ENCODE results near the gene CHST8.

The CHST8 gene

GRCh38 chr19:33799476-33799875 is 177.7 kb downstream of the CHST8 start:
- H3K9ac ChIP-seq (ENCODE audit: low read depth, low read length), result no peak overlapping the region
- peak overlapping the region; percentile 77 for H3K4me3 ChIP-seq (ENCODE audit: low read depth, low read length)
- no peaks in the 10 kb centered on the region for H3K27me3 ChIP-seq (ENCODE audit: control insufficient read depth, insufficient read depth, low read length)
- H3K36me3 ChIP-seq (ENCODE audit: control insufficient read depth, insufficient read depth, low read length), result peaks cover 50% of the 10 kb centered on the region
- H3K4me1 ChIP-seq (ENCODE audit: control insufficient read depth, insufficient read depth, low read length), result peaks cover 23% of the 10 kb centered on the region
- H3K27ac ChIP-seq (ENCODE audit: low read depth, low read length), result peak overlapping the region; percentile 86
- H3K9me3 ChIP-seq (ENCODE audit: control insufficient read depth, insufficient read depth, low read length), result no peaks in the 10 kb centered on the region

- Histone ChIP-seq H3K36me3 (ENCODE audit: control insufficient read depth, insufficient read depth, low read length) (peaks cover 57% of the 10 kb centered on the region), H3K4me1 (ENCODE audit: control insufficient read depth, insufficient read depth, low read length) (peaks cover 20% of the 10 kb centered on the region), H3K4me3 (ENCODE audit: low read depth, low read length) (peak overlapping the region; percentile 77), H3K27me3 (ENCODE audit: control insufficient read depth, insufficient read depth, low read length) (no peaks in the 10 kb centered on the region), H3K9ac (ENCODE audit: low read depth, low read length) (no peak overlapping the region), H3K9me3 (ENCODE audit: control insufficient read depth, insufficient read depth, low read length) (no peaks in the 10 kb centered on the region), H3K27ac (ENCODE audit: low read depth, low read length) (no peak overlapping the region)
Measured at GRCh38 chr19:33800012-33800680, 178.4 kb downstream of the CHST8 start.

DNA sequence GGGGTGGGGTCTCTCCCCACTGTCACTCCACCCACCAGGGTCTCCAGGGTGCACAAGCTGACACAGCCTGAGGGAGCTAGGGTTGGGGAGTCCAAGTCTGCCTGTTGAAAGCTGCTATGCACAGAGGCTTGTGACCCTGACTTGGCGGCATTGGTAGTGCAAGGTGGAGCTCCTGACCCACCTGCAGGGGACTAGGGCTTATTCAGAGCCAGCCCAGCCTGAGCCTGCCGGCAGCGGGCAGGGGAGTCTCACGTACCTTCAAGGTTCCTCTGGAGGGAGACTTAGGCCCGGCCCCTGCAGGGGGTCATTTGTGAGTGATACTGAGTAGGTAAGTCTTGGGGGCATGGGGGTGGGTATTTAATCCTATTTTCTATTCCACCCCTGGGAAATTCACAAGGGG is 179.7 kb downstream of the CHST8 start:
- H3K27me3 ChIP-seq (ENCODE audit: control insufficient read depth, insufficient read depth, low read length), result no peaks in the 10 kb centered on the region
- H3K27ac ChIP-seq (ENCODE audit: low read depth, low read length), result no peak overlapping the region
- H3K9ac ChIP-seq (ENCODE audit: low read depth, low read length), result no peak overlapping the region
- H3K4me1 ChIP-seq (ENCODE audit: control insufficient read depth, insufficient read depth, low read length), result peaks cover 20% of the 10 kb centered on the region
- H3K9me3 ChIP-seq (ENCODE audit: control insufficient read depth, insufficient read depth, low read length), result no peaks in the 10 kb centered on the region
- no peak overlapping the region for H3K4me3 ChIP-seq (ENCODE audit: low read depth, low read length)
- H3K36me3 ChIP-seq (ENCODE audit: control insufficient read depth, insufficient read depth, low read length), result peaks cover 70% of the 10 kb centered on the region

DNA sequence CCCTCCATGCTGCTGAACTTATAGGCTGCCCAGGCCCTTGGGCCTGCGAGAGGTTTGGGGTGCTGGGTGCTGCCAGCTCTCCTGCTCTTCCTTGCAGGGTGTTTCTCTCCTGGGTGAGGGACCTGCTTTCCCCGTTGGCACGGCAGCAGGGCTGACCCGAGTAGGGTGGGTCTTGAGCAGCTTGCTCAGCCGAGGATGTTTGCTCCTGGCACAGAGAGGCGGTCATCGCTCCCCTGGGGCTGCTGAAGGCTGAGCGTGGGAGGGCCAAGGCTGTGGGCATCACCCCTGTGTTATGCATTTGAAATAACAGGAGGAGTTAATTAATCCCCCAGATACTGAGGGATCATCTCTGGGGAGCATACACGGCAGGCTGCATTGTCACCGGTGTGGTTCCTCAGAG is 180.2 kb downstream of the CHST8 start:
- no peaks in the 10 kb centered on the region for H3K27me3 ChIP-seq (ENCODE audit: control insufficient read depth, insufficient read depth, low read length)
- H3K9ac ChIP-seq (ENCODE audit: low read depth, low read length), result no peak overlapping the region
- peaks cover 76% of the 10 kb centered on the region for H3K36me3 ChIP-seq (ENCODE audit: control insufficient read depth, insufficient read depth, low read length)
- H3K4me3 ChIP-seq (ENCODE audit: low read depth, low read length), result no peak overlapping the region
- H3K4me1 ChIP-seq (ENCODE audit: control insufficient read depth, insufficient read depth, low read length), result peaks cover 20% of the 10 kb centered on the region
- no peaks in the 10 kb centered on the region for H3K9me3 ChIP-seq (ENCODE audit: control insufficient read depth, insufficient read depth, low read length)
- H3K27ac ChIP-seq (ENCODE audit: low read depth, low read length), result no peak overlapping the region

GRCh38 chr19:33802801-33803200 is 181.0 kb downstream of the CHST8 start:
- no peaks in the 10 kb centered on the region for H3K27me3 ChIP-seq (ENCODE audit: control insufficient read depth, insufficient read depth, low read length)
- peaks cover 20% of the 10 kb centered on the region for H3K4me1 ChIP-seq (ENCODE audit: control insufficient read depth, insufficient read depth, low read length)
- no peaks in the 10 kb centered on the region for H3K9me3 ChIP-seq (ENCODE audit: control insufficient read depth, insufficient read depth, low read length)
- peaks cover 84% of the 10 kb centered on the region for H3K36me3 ChIP-seq (ENCODE audit: control insufficient read depth, insufficient read depth, low read length)
- no peak overlapping the region for H3K9ac ChIP-seq (ENCODE audit: low read depth, low read length)
- H3K27ac ChIP-seq (ENCODE audit: low read depth, low read length), result no peak overlapping the region
- no peak overlapping the region for H3K4me3 ChIP-seq (ENCODE audit: low read depth, low read length)

- H3K36me3 ChIP-seq (ENCODE audit: control insufficient read depth, insufficient read depth, low read length), result peaks cover 90% of the 10 kb centered on the region
- no peak overlapping the region for H3K9ac ChIP-seq (ENCODE audit: low read depth, low read length)
- H3K4me1 ChIP-seq (ENCODE audit: control insufficient read depth, insufficient read depth, low read length), result peaks cover 20% of the 10 kb centered on the region
- no peak overlapping the region for H3K4me3 ChIP-seq (ENCODE audit: low read depth, low read length)
- no peak overlapping the region for H3K27ac ChIP-seq (ENCODE audit: low read depth, low read length)
- H3K27me3 ChIP-seq (ENCODE audit: control insufficient read depth, insufficient read depth, low read length), result no peaks in the 10 kb centered on the region
- H3K9me3 ChIP-seq (ENCODE audit: control insufficient read depth, insufficient read depth, low read length), result no peaks in the 10 kb centered on the region
Measured at GRCh38 chr19:33803383-33803782, 181.6 kb downstream of the CHST8 start.

- Histone ChIP-seq H3K4me3 (ENCODE audit: low read depth, low read length) (no peak overlapping the region), H3K27me3 (ENCODE audit: control insufficient read depth, insufficient read depth, low read length) (no peaks in the 10 kb centered on the region), H3K9ac (ENCODE audit: low read depth, low read length) (no peak overlapping the region), H3K27ac (ENCODE audit: low read depth, low read length) (no peak overlapping the region), H3K4me1 (ENCODE audit: control insufficient read depth, insufficient read depth, low read length) (peaks cover 13% of the 10 kb centered on the region), H3K9me3 (ENCODE audit: control insufficient read depth, insufficient read depth, low read length) (no peaks in the 10 kb centered on the region), H3K36me3 (ENCODE audit: control insufficient read depth, insufficient read depth, low read length) (peaks cover 95% of the 10 kb centered on the region)
Measured at GRCh38 chr19:33804021-33804799, 182.5 kb downstream of the CHST8 start.

DNA sequence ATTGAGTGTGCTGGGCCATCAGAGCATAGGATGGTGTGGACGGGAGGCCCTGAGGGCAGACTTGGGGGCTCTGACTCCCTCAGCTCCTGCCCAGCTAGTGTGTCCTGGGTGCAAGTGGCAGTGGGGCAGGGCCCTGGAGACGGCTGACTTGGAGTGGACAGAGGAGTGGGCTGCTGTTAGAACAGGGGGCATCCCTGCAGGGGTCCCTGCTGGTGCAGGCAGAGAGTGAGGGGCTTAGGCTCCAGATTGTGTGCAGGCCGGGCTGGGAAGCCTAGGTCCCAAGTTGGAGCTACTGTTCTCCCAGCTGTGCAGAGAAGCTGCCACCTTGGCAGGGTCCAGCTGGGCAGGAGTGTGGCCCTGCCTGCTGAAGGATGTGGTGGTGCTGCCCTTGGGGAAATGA is 183.6 kb downstream of the CHST8 start:
- no peak overlapping the region for H3K27ac ChIP-seq (ENCODE audit: low read depth, low read length)
- H3K9ac ChIP-seq (ENCODE audit: low read depth, low read length), result no peak overlapping the region
- H3K4me3 ChIP-seq (ENCODE audit: low read depth, low read length), result no peak overlapping the region
- 0 out of 2 replicates have a peak, but pooled peaks cover 2% of the 10 kb centered on the region for H3K4me1 ChIP-seq (ENCODE audit: control insufficient read depth, insufficient read depth, low read length)
- H3K9me3 ChIP-seq (ENCODE audit: control insufficient read depth, insufficient read depth, low read length), result no peaks in the 10 kb centered on the region
- H3K36me3 ChIP-seq (ENCODE audit: control insufficient read depth, insufficient read depth, low read length), result peaks cover 95% of the 10 kb centered on the region
- H3K27me3 ChIP-seq (ENCODE audit: control insufficient read depth, insufficient read depth, low read length), result no peaks in the 10 kb centered on the region

DNA sequence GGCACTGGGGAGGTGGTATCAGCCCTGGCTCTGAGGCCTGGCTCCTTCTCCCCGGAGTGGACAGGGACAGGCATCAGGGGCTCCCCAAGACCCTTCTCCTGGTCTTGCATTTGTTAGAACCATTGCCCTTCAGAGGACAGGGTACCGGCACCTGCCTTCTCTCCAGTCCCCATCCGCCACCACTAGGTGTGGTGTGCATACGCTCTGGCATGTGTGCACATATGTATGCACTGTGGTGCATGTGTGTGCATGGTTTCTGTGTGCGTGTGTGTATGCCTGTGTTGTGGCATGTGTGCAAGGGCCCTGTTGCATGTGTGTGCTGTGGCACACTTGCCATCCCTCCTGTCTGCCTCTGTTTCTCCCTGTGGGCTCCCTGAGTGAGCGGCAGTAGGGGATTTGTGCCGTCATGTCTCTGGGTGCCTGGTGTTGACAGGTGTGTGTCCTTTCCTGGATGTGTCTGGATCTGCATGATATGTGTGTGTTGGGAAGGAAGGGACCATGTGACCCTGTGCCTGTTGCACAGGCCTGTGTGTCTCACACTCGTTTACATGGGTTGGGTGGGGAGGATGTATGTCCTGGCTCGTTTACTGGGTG is 184.2 kb downstream of the CHST8 start:
- no peaks in the 10 kb centered on the region for H3K9me3 ChIP-seq (ENCODE audit: control insufficient read depth, insufficient read depth, low read length)
- no peaks in the 10 kb centered on the region for H3K27me3 ChIP-seq (ENCODE audit: control insufficient read depth, insufficient read depth, low read length)
- no peak overlapping the region for H3K9ac ChIP-seq (ENCODE audit: low read depth, low read length)
- H3K27ac ChIP-seq (ENCODE audit: low read depth, low read length), result no peak overlapping the region
- no peaks in the 10 kb centered on the region for H3K4me1 ChIP-seq (ENCODE audit: control insufficient read depth, insufficient read depth, low read length)
- peaks cover 93% of the 10 kb centered on the region for H3K36me3 ChIP-seq (ENCODE audit: control insufficient read depth, insufficient read depth, low read length)
- no peak overlapping the region for H3K4me3 ChIP-seq (ENCODE audit: low read depth, low read length)

DNA sequence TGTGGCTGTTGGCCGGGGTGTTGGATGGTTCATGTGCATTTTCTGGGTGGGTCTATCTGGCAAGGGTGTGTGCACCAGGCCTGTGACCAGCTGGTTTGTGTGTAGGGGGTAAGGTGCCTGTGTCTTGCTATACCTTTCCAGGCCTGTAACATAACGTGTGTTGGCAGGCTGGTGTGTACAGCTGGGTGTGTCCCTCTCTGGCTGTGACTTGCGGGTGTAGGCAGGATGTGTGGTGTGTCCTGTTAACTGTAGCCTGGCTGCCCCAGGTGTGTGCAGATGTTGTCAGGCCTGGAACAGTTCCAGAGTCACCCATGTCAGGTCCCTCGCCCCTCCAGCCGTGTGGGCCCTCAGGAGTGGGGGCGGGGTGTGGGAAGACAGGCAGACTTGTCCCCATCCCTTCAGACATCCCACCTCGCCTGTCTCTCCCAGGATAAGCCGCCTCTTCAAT is 184.7 kb downstream of the CHST8 start:
- H3K9me3 ChIP-seq (ENCODE audit: control insufficient read depth, insufficient read depth, low read length), result no peaks in the 10 kb centered on the region
- no peaks in the 10 kb centered on the region for H3K27me3 ChIP-seq (ENCODE audit: control insufficient read depth, insufficient read depth, low read length)
- peaks cover 92% of the 10 kb centered on the region for H3K36me3 ChIP-seq (ENCODE audit: control insufficient read depth, insufficient read depth, low read length)
- no peak overlapping the region for H3K4me3 ChIP-seq (ENCODE audit: low read depth, low read length)
- H3K27ac ChIP-seq (ENCODE audit: low read depth, low read length), result no peak overlapping the region
- H3K9ac ChIP-seq (ENCODE audit: low read depth, low read length), result no peak overlapping the region
- no peaks in the 10 kb centered on the region for H3K4me1 ChIP-seq (ENCODE audit: control insufficient read depth, insufficient read depth, low read length)

- Histone ChIP-seq H3K27me3 (ENCODE audit: control insufficient read depth, insufficient read depth, low read length) (no peaks in the 10 kb centered on the region), H3K4me3 (ENCODE audit: low read depth, low read length) (no peak overlapping the region), H3K4me1 (ENCODE audit: control insufficient read depth, insufficient read depth, low read length) (no peaks in the 10 kb centered on the region), H3K9me3 (ENCODE audit: control insufficient read depth, insufficient read depth, low read length) (no peaks in the 10 kb centered on the region), H3K9ac (ENCODE audit: low read depth, low read length) (no peak overlapping the region), H3K27ac (ENCODE audit: low read depth, low read length) (no peak overlapping the region), H3K36me3 (ENCODE audit: control insufficient read depth, insufficient read depth, low read length) (peaks cover 92% of the 10 kb centered on the region)
Measured at GRCh38 chr19:33808399-33808798, 186.6 kb downstream of the CHST8 start.

Measured in HUES48 (cell line).